ENCODE measurements around the gene SPIC. TPM values are rescaled to one million over a fixed set of nuclear protein-coding genes. Genes with fewer than 3 reads are reported as not detected.

The SPIC gene
- total RNA-seq, 2 donors from 2014 or later = not detected

DNA sequence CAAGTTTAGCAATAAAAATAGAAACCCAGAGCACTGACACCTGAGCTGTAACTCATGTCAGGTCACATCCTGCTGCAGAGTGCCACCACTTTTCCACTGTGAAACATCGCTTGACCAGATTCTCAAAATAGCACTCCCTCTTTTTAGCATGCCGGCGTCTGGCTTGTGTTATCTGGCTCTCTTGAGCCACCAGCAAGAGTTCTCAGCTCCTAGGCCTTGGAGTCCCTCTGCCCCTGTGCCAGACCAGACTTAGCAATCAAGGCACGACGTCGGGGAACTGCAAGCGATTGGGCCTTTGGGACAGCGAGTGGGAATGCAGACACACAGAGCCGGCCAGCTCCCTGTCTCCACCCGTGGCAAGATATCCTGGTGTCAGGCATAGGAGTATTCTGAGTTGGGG, 52.5 kb downstream of the SPIC start:
- no peaks in the 10 kb centered on the region for H3K27me3 ChIP-seq (replicated peaks; ENCODE audit: insufficient read depth)
- no peak overlapping the region for H3K4me3 ChIP-seq
- H3K27ac ChIP-seq = no peak overlapping the region
- H3K4me1 ChIP-seq (ENCODE audit: control insufficient read depth in 1 of 2, low read depth in 2 of 2) = no peaks in the 10 kb centered on the region
- no peaks in the 10 kb centered on the region for H3K9me3 ChIP-seq
- no peak for ATAC-seq (ENCODE audit: insufficient number of reproducible peaks, low FRiP score, low read depth)
- TF ChIP-seq, protein P1, sequence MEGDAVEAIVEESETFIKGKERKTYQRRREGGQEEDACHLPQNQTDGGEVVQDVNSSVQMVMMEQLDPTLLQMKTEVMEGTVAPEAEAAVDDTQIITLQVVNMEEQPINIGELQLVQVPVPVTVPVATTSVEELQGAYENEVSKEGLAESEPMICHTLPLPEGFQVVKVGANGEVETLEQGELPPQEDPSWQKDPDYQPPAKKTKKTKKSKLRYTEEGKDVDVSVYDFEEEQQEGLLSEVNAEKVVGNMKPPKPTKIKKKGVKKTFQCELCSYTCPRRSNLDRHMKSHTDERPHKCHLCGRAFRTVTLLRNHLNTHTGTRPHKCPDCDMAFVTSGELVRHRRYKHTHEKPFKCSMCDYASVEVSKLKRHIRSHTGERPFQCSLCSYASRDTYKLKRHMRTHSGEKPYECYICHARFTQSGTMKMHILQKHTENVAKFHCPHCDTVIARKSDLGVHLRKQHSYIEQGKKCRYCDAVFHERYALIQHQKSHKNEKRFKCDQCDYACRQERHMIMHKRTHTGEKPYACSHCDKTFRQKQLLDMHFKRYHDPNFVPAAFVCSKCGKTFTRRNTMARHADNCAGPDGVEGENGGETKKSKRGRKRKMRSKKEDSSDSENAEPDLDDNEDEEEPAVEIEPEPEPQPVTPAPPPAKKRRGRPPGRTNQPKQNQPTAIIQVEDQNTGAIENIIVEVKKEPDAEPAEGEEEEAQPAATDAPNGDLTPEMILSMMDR (IDR thresholded peaks at IDR 0.05) = no peak
- H3K36me3 ChIP-seq = no peaks in the 10 kb centered on the region
- no peak for DNase-seq (ENCODE audit: low spot score)

DNA sequence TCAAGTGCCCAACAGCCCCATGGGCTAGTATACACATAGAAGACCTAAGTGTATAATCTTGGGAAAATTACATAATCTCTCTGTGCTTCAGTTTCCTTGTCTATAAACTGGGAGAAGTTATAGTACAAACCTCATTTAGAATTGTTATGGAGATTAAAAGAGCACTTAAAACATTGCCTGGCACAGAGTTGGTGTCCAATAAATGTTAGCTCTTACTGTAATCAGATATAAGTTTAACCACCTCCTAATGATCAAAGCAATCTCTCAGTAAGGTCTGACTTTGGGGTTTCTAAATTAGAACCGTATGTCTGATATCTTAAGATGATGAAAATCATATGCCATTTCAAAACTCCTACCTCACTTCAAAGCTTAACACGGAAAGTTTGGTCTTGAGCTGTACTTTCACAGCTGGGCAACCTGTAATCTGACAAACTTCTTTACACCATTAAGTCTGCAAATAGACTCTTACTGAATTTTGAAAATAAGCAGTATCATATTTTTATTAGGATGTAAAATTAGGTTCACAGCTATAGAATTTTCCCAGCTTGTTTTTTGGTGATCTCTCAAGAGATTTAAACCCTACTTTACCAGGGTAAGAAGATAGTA, 61.0 kb downstream of the SPIC start:
- Histone ChIP-seq H3K27me3 (replicated peaks; ENCODE audit: insufficient read depth) (no peaks in the 10 kb centered on the region), H3K36me3 (no peaks in the 10 kb centered on the region), H3K9me3 (no peaks in the 10 kb centered on the region), H3K4me1 (ENCODE audit: control insufficient read depth in 1 of 2, low read depth in 2 of 2) (no peaks in the 10 kb centered on the region), H3K27ac (no peak overlapping the region), H3K4me3 (no peak overlapping the region)
- TF ChIP-seq, protein P1 (IDR thresholded peaks at IDR 0.05) = no peak
- ATAC-seq (ENCODE audit: insufficient number of reproducible peaks, low FRiP score, low read depth) = no peak
- no peak for DNase-seq (ENCODE audit: low spot score)

Other genes with a start within 250 kb of the SPIC start
- 10 to 100 TPM in 1 of 2 donors, 1 to 10 TPM in 1; 5.8 to 17.9 TPM for gene UTP20, start 195.2 kb upstream of the SPIC start, total RNA-seq
- 10 to 100 TPM; 56.1 to 58.5 TPM for gene ARL1, start 67.6 kb upstream of the SPIC start, total RNA-seq
- 1 to 10 TPM in 1 of 2 donors, under 1 TPM in 1; 0.49 to 1.5 TPM for gene MYBPC1, start 119.6 kb downstream of the SPIC start, total RNA-seq
- 10 to 100 TPM; 47.6 to 64.2 TPM for gene CHPT1, start 222.3 kb downstream of the SPIC start, total RNA-seq